ENCODE data around the gene UHRF1.

The UHRF1 gene

DNA sequence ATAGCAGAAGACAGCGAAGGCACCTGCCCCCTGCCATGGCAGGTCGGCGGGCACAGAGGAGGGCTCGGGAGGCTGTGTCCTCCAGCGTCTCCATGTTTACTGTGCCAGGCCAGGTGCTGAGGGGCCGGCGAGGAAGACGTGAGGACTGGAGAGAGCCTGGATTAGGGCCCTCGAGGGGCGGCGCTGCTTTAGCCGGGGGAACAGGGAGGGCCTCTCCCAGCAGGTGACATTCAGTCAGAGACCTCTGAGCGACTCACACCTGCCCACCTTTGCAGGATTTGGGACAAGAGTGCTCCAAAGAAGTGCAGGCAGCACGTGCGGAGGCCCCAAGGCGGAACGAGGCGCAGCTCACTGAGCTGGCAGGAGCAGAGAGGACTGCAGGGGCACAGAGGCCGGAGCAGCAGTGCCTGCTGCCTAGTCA is 77.2 kb downstream of the UHRF1 start:
- Histone ChIP-seq H3K4me2 (ENCODE audit: low read length) (no peak overlapping the region), H3K27ac (ENCODE audit: low read length) (no peak overlapping the region)

DNA sequence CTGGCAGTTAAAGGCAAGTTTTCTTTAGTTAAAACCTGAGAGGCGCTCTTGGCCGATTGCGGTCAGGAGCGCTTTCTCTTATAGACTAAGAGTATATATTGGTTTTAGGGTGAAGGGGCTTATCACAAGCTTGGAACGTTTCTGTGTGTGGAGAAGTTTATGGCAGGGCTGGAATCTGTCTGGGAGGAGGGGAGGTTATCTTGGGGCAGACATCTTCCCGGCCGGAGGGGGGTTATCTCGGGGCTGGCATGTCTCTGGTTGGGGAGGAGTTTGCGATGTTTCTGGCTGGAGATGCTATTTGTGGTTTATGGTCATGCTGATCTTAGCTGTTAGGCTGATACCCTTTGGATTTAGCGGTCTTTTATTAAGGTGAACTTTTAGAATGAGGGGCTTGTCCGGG is 78.0 kb downstream of the UHRF1 start:
- no peak overlapping the region for H2AFZ ChIP-seq (ENCODE audit: low read depth, low read length)
- H3K27me3 ChIP-seq (ENCODE audit: low read depth, low read length) = no peaks in the 10 kb centered on the region
- H3K36me3 ChIP-seq (replicated peaks; ENCODE audit: low read depth, low read length) = peaks cover 16% of the 10 kb centered on the region
- no peaks in the 10 kb centered on the region for H3K4me1 ChIP-seq (ENCODE audit: low read length)
- H3K4me2 ChIP-seq (ENCODE audit: low read length) = no peak overlapping the region
- TF ChIP-seq, protein P1, sequence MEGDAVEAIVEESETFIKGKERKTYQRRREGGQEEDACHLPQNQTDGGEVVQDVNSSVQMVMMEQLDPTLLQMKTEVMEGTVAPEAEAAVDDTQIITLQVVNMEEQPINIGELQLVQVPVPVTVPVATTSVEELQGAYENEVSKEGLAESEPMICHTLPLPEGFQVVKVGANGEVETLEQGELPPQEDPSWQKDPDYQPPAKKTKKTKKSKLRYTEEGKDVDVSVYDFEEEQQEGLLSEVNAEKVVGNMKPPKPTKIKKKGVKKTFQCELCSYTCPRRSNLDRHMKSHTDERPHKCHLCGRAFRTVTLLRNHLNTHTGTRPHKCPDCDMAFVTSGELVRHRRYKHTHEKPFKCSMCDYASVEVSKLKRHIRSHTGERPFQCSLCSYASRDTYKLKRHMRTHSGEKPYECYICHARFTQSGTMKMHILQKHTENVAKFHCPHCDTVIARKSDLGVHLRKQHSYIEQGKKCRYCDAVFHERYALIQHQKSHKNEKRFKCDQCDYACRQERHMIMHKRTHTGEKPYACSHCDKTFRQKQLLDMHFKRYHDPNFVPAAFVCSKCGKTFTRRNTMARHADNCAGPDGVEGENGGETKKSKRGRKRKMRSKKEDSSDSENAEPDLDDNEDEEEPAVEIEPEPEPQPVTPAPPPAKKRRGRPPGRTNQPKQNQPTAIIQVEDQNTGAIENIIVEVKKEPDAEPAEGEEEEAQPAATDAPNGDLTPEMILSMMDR (IDR thresholded peaks at IDR 0.05; ENCODE audit: low read depth, low read length) = no peak
- TF ChIP-seq EZH2phosphoT487 (IDR thresholded peaks at IDR 0.05; ENCODE audit: low read depth) = no peak
- H3K9me3 ChIP-seq (ENCODE audit: insufficient read depth, low read length) = no peaks in the 10 kb centered on the region
- H3K9ac ChIP-seq (ENCODE audit: low read length) = no peak overlapping the region
- H3K79me2 ChIP-seq (ENCODE audit: low read length) = peaks cover 85% of the 10 kb centered on the region
- H3K4me3 ChIP-seq (ENCODE audit: low read length) = no peak overlapping the region
- peaks cover 96% of the 10 kb centered on the region for H4K20me1 ChIP-seq (ENCODE audit: insufficient read depth, low read length)
- no peak overlapping the region for H3K27ac ChIP-seq (ENCODE audit: low read length)

More for the DNA sequence above, 77.2 kb downstream of the UHRF1 start:
- Histone ChIP-seq H3K27me3 (ENCODE audit: low read depth, low read length) (no peaks in the 10 kb centered on the region), H3K79me2 (ENCODE audit: low read length) (peaks cover 85% of the 10 kb centered on the region), H3K4me1 (ENCODE audit: low read length) (peaks cover 6% of the 10 kb centered on the region), H3K9ac (ENCODE audit: low read length) (no peak overlapping the region), H3K4me3 (ENCODE audit: low read length) (no peak overlapping the region), H4K20me1 (ENCODE audit: insufficient read depth, low read length) (peaks cover 96% of the 10 kb centered on the region), H2AFZ (ENCODE audit: low read depth, low read length) (no peak overlapping the region), H3K9me3 (ENCODE audit: insufficient read depth, low read length) (no peaks in the 10 kb centered on the region), H3K36me3 (replicated peaks; ENCODE audit: low read depth, low read length) (peaks cover 16% of the 10 kb centered on the region)
- TF ChIP-seq, protein P1 (IDR thresholded peaks at IDR 0.05; ENCODE audit: low read depth, low read length) = no peak
- no peak for TF ChIP-seq EZH2phosphoT487 (IDR thresholded peaks at IDR 0.05; ENCODE audit: low read depth)

DNA sequence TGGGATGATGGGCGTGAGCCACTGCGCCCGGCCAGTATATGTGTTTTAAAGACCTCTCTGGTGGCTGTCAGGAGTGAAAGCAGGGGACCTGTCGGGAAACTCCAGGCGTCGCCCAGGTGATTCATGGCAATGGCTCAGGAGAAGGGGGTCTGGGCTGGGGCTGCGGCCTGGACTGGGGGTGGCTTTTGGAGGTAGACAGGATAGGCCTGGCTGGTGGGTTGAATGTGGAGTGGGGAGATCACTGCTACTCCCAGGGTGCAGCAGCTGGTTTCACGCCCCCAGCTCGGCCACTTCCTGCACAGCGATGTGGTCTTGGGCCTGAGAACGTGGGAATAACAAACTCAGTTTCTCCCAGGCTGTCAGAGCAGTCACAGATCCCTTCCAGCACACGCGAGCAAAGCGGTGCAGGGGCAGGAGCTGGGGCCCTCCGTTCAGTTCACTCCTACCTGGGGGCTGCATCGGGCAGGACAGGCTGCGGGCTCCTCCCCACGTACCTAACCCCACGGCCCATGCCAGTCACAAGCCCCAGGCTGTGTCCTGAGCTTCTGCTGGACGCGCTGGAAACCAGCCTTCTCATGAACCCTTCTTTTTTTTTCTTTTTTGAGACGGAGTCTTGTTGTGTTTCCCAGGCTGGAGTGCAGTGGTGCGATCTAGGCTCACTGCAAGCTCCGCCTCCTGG is 78.5 kb downstream of the UHRF1 start:
- Histone ChIP-seq H3K36me3 (replicated peaks; ENCODE audit: low read depth, low read length) (peaks cover 16% of the 10 kb centered on the region), H3K4me3 (ENCODE audit: low read length) (no peak overlapping the region), H3K27ac (ENCODE audit: low read length) (no peak overlapping the region), H4K20me1 (ENCODE audit: insufficient read depth, low read length) (peaks cover 97% of the 10 kb centered on the region), H3K79me2 (ENCODE audit: low read length) (peaks cover 87% of the 10 kb centered on the region), H3K9me3 (ENCODE audit: insufficient read depth, low read length) (no peaks in the 10 kb centered on the region), H3K9ac (ENCODE audit: low read length) (no peak overlapping the region), H2AFZ (ENCODE audit: low read depth, low read length) (no peak overlapping the region), H3K4me1 (ENCODE audit: low read length) (no peaks in the 10 kb centered on the region), H3K27me3 (ENCODE audit: low read depth, low read length) (no peaks in the 10 kb centered on the region), H3K4me2 (ENCODE audit: low read length) (no peak overlapping the region)
- TF ChIP-seq, protein P1 (IDR thresholded peaks at IDR 0.05; ENCODE audit: low read depth, low read length) = no peak
- TF ChIP-seq EZH2phosphoT487 (IDR thresholded peaks at IDR 0.05; ENCODE audit: low read depth) = no peak

DNA sequence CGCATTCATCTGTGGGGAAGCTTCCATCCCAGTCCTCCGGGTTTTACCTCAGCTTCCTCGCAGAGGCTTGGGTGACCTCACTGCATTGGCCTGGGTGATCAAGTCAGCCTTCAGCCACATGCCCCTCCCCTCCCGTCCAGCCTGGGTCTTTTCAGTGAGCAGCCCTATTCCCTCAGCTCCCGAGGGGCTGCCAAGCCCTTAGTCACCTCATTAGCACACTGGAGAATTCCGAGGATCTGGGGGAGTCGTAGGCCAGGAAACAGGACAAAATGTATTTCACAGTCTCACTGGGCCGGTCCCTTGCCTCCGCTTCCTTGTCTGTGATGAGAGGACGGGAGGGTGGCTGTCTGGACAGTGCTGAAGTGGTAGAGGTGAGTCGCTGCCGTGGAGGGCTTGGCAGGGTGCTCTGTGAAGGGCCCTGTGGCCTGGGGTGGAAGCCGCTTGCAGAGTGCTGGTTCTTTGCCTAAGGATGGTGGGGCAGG is 79.5 kb downstream of the UHRF1 start:
- Histone ChIP-seq H3K79me2 (ENCODE audit: low read length) (peaks cover 87% of the 10 kb centered on the region), H3K4me3 (ENCODE audit: low read length) (no peak overlapping the region), H3K27ac (ENCODE audit: low read length) (no peak overlapping the region)

More for the DNA sequence above, 79.5 kb downstream of the UHRF1 start:
- peaks cover 97% of the 10 kb centered on the region for H4K20me1 ChIP-seq (ENCODE audit: insufficient read depth, low read length)
- no peaks in the 10 kb centered on the region for H3K4me1 ChIP-seq (ENCODE audit: low read length)
- no peak overlapping the region for H3K9ac ChIP-seq (ENCODE audit: low read length)
- no peaks in the 10 kb centered on the region for H3K27me3 ChIP-seq (ENCODE audit: low read depth, low read length)
- no peaks in the 10 kb centered on the region for H3K9me3 ChIP-seq (ENCODE audit: insufficient read depth, low read length)
- H3K4me2 ChIP-seq (ENCODE audit: low read length) = no peak overlapping the region
- peaks cover 6% of the 10 kb centered on the region for H3K36me3 ChIP-seq (replicated peaks; ENCODE audit: low read depth, low read length)
- TF ChIP-seq EZH2phosphoT487 (IDR thresholded peaks at IDR 0.05; ENCODE audit: low read depth) = no peak
- TF ChIP-seq, protein P1 (IDR thresholded peaks at IDR 0.05; ENCODE audit: low read depth, low read length) = no peak
- H2AFZ ChIP-seq (ENCODE audit: low read depth, low read length) = no peak overlapping the region
